Panc1 (cell line): ENCODE results near the gene SKA3. TPM values are rescaled to one million over a fixed set of nuclear protein-coding genes. Genes with fewer than 3 reads are reported as not detected.
"Not testable (repeated sequence)": the region's sequence is repeated elsewhere in the genome, so short reads cannot be mapped to it uniquely, and the experiment has no call there.

Experiments used
- ATAC-seq: fragments of 200-7000 bp; cut with Tn5 transposase; 2 replicates; pipeline ENCODE4 v1.9.1; 2020; ENCODE audit warnings: mild to moderate bottlenecking, moderate library complexity
- BruUV-seq: library from RNA; stranded (reverse); fragments of 400-500 nt; replicated peaks from 2 replicates; lab custom pipeline; 2021; lab: Mats Ljungman, UMichigan
- CTCF ChIA-PET: fragments of 300-600 bp; sonication (Branson Sonifier 250); formaldehyde crosslinking; loops from one replicate; lab custom pipeline; 2022; ENCODE audit warnings: antibody characterized with exemption; lab: Charles Lee
- POLR2A ChIA-PET: fragments of 300-600 bp; sonication (Branson Sonifier 250); formaldehyde crosslinking; loops from one replicate; lab custom pipeline; 2022; ENCODE audit warnings: antibody characterized with exemption; lab: Charles Lee
- DNase-seq: peaks from one replicate; pipeline ENCODE4 v3.0.0-alpha.2; 2010; ENCODE audit warnings: low read depth, low spot score
- H3K27ac ChIP-seq: 2 replicates; pipeline ENCODE4 v1.5.1; 2011; ENCODE audit warnings: mild to moderate bottlenecking, low read length, inconsistent platforms
- H3K27me3 ChIP-seq: fragments of 200-500 bp; sonication (Bioruptor generic); 2 replicates; pipeline ENCODE4 v1.6.0; 2014; ENCODE audit warnings: low read length, inconsistent platforms; ENCODE audit not compliant: control insufficient read depth, insufficient read depth
- H3K36me3 ChIP-seq: fragments of 200-500 bp; sonication (Bioruptor generic); 2 replicates; pipeline ENCODE4 v1.5.1; 2014; ENCODE audit warnings: inconsistent platforms, mild to moderate bottlenecking, low read length, moderate library complexity; ENCODE audit not compliant: control insufficient read depth, insufficient read depth
- H3K4me1 ChIP-seq: 2 replicates; pipeline ENCODE4 v1.5.1; 2011; ENCODE audit warnings: inconsistent platforms, mild to moderate bottlenecking, low read length, moderate library complexity; ENCODE audit not compliant: control insufficient read depth, insufficient read depth
- H3K4me3 ChIP-seq, 2 experiments: 2 replicates each; pipeline ENCODE4 v1.5.1; 2011 to 2012; ENCODE audit warnings: low read depth in 2 of 2, low read length in 2 of 2, mild to moderate bottlenecking in 2 of 2, inconsistent platforms in 1 of 2, moderate library complexity in 1 of 2
- H3K9me3 ChIP-seq: fragments of 200-500 bp; sonication (Bioruptor generic); 2 replicates; pipeline ENCODE4 v1.5.1; 2014; ENCODE audit warnings: low read depth, mild to moderate bottlenecking, inconsistent platforms, low read length, moderate library complexity; ENCODE audit not compliant: control insufficient read depth, insufficient read depth
- CTCF ChIP-seq: fragments of 450-650 bp; IDR thresholded peaks from 2 replicates; pipeline ENCODE4 v1.5.1; 2017; ENCODE audit warnings: mild to moderate bottlenecking
- POLR2AphosphoS5 ChIP-seq: IDR thresholded peaks from 2 replicates; pipeline ENCODE4 v1.6.1; 2012; ENCODE audit warnings: mild to moderate bottlenecking, low read depth, low read length, moderate library complexity
- REST ChIP-seq, 2 experiments: IDR thresholded peaks; 2 replicates each; pipeline ENCODE4 v1.6.1; 2011 to 2012; ENCODE audit warnings: low read depth in 2 of 2, control low read depth in 1 of 2, low read length in 1 of 2, mild to moderate bottlenecking in 1 of 2, moderate library complexity in 1 of 2; ENCODE audit not compliant: insufficient read depth in 1 of 2
- SIN3A ChIP-seq: IDR thresholded peaks from 2 replicates; pipeline ENCODE4 v1.6.1; 2012; ENCODE audit warnings: low read depth, mild to moderate bottlenecking, low read length, moderate library complexity, borderline replicate concordance; ENCODE audit not compliant: insufficient read depth
- TCF7L2 ChIP-seq: IDR thresholded peaks from 2 replicates; pipeline ENCODE4 v1.6.1; 2011; ENCODE audit warnings: mild to moderate bottlenecking, low read depth, low read length, inconsistent platforms
- in situ Hi-C: cut with HindIII; loops from 2 replicates; pipeline ENCODE4 v1.10.0; 2016; ENCODE audit warnings: low sequenced_read_pairs, low pct_unique_long_range_greater_than_20kb
- intact Hi-C: fragments of 100-400 bp; cut with micrococcal nuclease; formaldehyde crosslinking; loops from one replicate; pipeline ENCODE4 v1.10.0; 2022; ENCODE audit not compliant: unreplicated experiment
- total RNA-seq: library from RNA; stranded (reverse); gene quantifications from one replicate; pipeline ENCODE4 v1.2.1, GENCODE V29; 2021; ENCODE audit not compliant: unreplicated experiment

SKA3 gene
- total RNA-seq, 1 experiment from 2014 or later, result 15.1 TPM

GRCh38 chr13:21216332-21216731, 40.0 kb upstream of the SKA3 start:
- Histone ChIP-seq H3K4me3 (0 out of 4 replicates have a peak overlapping the region, but pooled peaks of 1 of the 2 experiments have one; percentile 6), H3K27ac (no peak overlapping the region), H3K9me3 (no peaks in the 10 kb centered on the region), H3K4me1 (no peaks in the 10 kb centered on the region), H3K27me3 (no peaks in the 10 kb centered on the region), H3K36me3 (no peaks in the 10 kb centered on the region)
- BruUV-seq, result no TSS peak
- DNase-seq (no peak), ATAC-seq (no peak)
- TF ChIP-seq POLR2AphosphoS5 (no peak), SIN3A (no peak), REST (IDR thresholded peaks at IDR 0.05; ENCODE audit: insufficient read depth in 1 of 2, low read depth in 2 of 2, low read length in 1 of 2) (no peak), TCF7L2 (no peak), CTCF (no peak)
- in situ Hi-C loops, result no loop called here
- CTCF ChIA-PET, result no interaction called here
- intact Hi-C loops, result no loop called here
- POLR2A ChIA-PET, result no interaction called here

GRCh38 chr13:21215419-21215818, 39.1 kb upstream of the SKA3 start:
- H3K4me1 ChIP-seq, ATAC-seq, H3K36me3 ChIP-seq, intact Hi-C loops, in situ Hi-C loops, H3K4me3 ChIP-seq, DNase-seq, POLR2A ChIA-PET, BruUV-seq, CTCF ChIA-PET, H3K27me3 ChIP-seq, H3K9me3 ChIP-seq, H3K27ac ChIP-seq: not testable (repeated sequence)

GRCh38 chr13:21212138-21212775, 35.9 kb upstream of the SKA3 start:
- in situ Hi-C loops, result no loop called here
- Histone ChIP-seq H3K9me3 (no peaks in the 10 kb centered on the region), H3K4me3 (no peak overlapping the region), H3K36me3 (no peaks in the 10 kb centered on the region), H3K27ac (no peak overlapping the region), H3K4me1 (no peaks in the 10 kb centered on the region), H3K27me3 (no peaks in the 10 kb centered on the region)
- intact Hi-C loops, result no loop called here
- ChIA-PET CTCF (no interaction called here), POLR2A (no interaction called here)
- BruUV-seq, result no TSS peak
- ATAC-seq, result no peak
- DNase-seq, result no peak
- TF ChIP-seq CTCF, result no peak
- no peak for TF ChIP-seq TCF7L2
- no peak for TF ChIP-seq SIN3A
- TF ChIP-seq POLR2AphosphoS5, result no peak
- no peak for TF ChIP-seq REST (IDR thresholded peaks at IDR 0.05; ENCODE audit: insufficient read depth in 1 of 2, low read depth in 2 of 2, low read length in 1 of 2)
